ENCODE results near the gene CENPC.

DNA sequence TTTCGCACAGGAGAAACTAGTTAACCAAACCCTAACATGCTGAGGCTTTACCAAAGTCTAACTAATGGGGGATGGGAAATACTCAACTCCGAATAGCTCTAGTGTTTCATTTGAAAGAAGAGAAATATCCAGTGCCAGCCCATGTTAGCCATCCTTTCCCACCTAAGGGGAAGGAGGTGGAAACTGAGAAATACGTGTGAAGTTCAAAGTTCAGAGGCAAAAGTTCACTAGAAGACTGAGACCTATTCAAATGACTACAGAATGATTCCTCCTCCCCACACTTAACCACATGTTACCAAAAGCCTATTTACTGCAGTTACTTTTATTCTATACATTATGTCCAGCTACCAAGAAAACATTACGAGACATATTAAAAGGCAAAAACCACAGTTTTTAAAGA lies 106.3 kb downstream of the CENPC start:
- TF ChIP-seq, protein P1, sequence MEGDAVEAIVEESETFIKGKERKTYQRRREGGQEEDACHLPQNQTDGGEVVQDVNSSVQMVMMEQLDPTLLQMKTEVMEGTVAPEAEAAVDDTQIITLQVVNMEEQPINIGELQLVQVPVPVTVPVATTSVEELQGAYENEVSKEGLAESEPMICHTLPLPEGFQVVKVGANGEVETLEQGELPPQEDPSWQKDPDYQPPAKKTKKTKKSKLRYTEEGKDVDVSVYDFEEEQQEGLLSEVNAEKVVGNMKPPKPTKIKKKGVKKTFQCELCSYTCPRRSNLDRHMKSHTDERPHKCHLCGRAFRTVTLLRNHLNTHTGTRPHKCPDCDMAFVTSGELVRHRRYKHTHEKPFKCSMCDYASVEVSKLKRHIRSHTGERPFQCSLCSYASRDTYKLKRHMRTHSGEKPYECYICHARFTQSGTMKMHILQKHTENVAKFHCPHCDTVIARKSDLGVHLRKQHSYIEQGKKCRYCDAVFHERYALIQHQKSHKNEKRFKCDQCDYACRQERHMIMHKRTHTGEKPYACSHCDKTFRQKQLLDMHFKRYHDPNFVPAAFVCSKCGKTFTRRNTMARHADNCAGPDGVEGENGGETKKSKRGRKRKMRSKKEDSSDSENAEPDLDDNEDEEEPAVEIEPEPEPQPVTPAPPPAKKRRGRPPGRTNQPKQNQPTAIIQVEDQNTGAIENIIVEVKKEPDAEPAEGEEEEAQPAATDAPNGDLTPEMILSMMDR (conservative IDR thresholded peaks at IDR 0.05; ENCODE audit: low read depth, low read length) = no peak
- TF ChIP-seq SMC3 (IDR thresholded peaks at IDR 0.05; ENCODE audit: low read depth, low read length) = no peak
